ENCODE measurements around the gene EXTL1.

- TF ChIP-seq, protein P1, sequence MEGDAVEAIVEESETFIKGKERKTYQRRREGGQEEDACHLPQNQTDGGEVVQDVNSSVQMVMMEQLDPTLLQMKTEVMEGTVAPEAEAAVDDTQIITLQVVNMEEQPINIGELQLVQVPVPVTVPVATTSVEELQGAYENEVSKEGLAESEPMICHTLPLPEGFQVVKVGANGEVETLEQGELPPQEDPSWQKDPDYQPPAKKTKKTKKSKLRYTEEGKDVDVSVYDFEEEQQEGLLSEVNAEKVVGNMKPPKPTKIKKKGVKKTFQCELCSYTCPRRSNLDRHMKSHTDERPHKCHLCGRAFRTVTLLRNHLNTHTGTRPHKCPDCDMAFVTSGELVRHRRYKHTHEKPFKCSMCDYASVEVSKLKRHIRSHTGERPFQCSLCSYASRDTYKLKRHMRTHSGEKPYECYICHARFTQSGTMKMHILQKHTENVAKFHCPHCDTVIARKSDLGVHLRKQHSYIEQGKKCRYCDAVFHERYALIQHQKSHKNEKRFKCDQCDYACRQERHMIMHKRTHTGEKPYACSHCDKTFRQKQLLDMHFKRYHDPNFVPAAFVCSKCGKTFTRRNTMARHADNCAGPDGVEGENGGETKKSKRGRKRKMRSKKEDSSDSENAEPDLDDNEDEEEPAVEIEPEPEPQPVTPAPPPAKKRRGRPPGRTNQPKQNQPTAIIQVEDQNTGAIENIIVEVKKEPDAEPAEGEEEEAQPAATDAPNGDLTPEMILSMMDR (IDR thresholded peaks at IDR 0.05; ENCODE audit: insufficient read depth, low read length, poor library complexity, severe bottlenecking), result no peak
- no peak for TF ChIP-seq EZH2phosphoT487 (conservative IDR thresholded peaks at IDR 0.05; ENCODE audit: low read length)
Observed at GRCh38 chr1:26082020-26082350, 60.4 kb downstream of the EXTL1 start.

All from SU-DHL-6 (cell line).